HG02852 (cell line): ENCODE measurements around the gene ABCC4.
"Not testable (repeated sequence)": the region's sequence is repeated elsewhere in the genome, so short reads cannot be mapped to it uniquely, and the experiment has no call there.

Experiments
- ATAC-seq: cut with Tn5 transposase; IDR thresholded peaks from one replicate; pipeline ENCODE4 v1.9.1; 2021; ENCODE audit warnings: mild to moderate bottlenecking, moderate library complexity; ENCODE audit not compliant: unreplicated experiment

ABCC4 gene

GRCh38 chr13:95200386-95200957 is 100.8 kb downstream of the ABCC4 start:
- ATAC-seq, result not testable (repeated sequence)

- no peak for ATAC-seq
Observed at GRCh38 chr13:95199896-95200295, 101.4 kb downstream of the ABCC4 start.

- ATAC-seq, result not testable (repeated sequence)
Observed at GRCh38 chr13:95198606-95199005, 102.6 kb downstream of the ABCC4 start.

GRCh38 chr13:95197548-95197947 is 103.7 kb downstream of the ABCC4 start:
- ATAC-seq, result no peak

- no peak for ATAC-seq
Observed at GRCh38 chr13:95195146-95195545, 106.1 kb downstream of the ABCC4 start.

GRCh38 chr13:95193509-95194230 is 107.6 kb downstream of the ABCC4 start:
- ATAC-seq, result no peak

- ATAC-seq, result no peak
Observed at GRCh38 chr13:95192998-95193397, 108.3 kb downstream of the ABCC4 start.

- not testable (repeated sequence) for ATAC-seq
Observed at GRCh38 chr13:95192564-95192945, 108.7 kb downstream of the ABCC4 start.

GRCh38 chr13:95191821-95192563 is 109.3 kb downstream of the ABCC4 start:
- ATAC-seq, result peak; percentile 91

GRCh38 chr13:95188128-95188527 is 113.1 kb downstream of the ABCC4 start:
- no peak for ATAC-seq

GRCh38 chr13:95185851-95186250 is 115.4 kb downstream of the ABCC4 start:
- ATAC-seq, result no peak

- ATAC-seq, result no peak
Observed at GRCh38 chr13:95185311-95185710, 115.9 kb downstream of the ABCC4 start.

- ATAC-seq, result no peak
Observed at GRCh38 chr13:95184317-95184716, 116.9 kb downstream of the ABCC4 start.

- no peak for ATAC-seq
Observed at GRCh38 chr13:95182570-95183265, 118.5 kb downstream of the ABCC4 start.

GRCh38 chr13:95181586-95181985 is 119.7 kb downstream of the ABCC4 start:
- peak; percentile 80 for ATAC-seq

GRCh38 chr13:95180513-95181245 is 120.6 kb downstream of the ABCC4 start:
- ATAC-seq, result no peak

GRCh38 chr13:95176611-95177259 is 124.5 kb downstream of the ABCC4 start:
- ATAC-seq, result no peak

- ATAC-seq, result no peak
Observed at GRCh38 chr13:95174517-95174916, 126.7 kb downstream of the ABCC4 start.

GRCh38 chr13:95168191-95168590 is 133.1 kb downstream of the ABCC4 start:
- no peak for ATAC-seq

- ATAC-seq, result not testable (repeated sequence)
Observed at GRCh38 chr13:95167003-95167402, 134.2 kb downstream of the ABCC4 start.
